ENCODE results near the gene LENG8.

The LENG8 gene

DNA sequence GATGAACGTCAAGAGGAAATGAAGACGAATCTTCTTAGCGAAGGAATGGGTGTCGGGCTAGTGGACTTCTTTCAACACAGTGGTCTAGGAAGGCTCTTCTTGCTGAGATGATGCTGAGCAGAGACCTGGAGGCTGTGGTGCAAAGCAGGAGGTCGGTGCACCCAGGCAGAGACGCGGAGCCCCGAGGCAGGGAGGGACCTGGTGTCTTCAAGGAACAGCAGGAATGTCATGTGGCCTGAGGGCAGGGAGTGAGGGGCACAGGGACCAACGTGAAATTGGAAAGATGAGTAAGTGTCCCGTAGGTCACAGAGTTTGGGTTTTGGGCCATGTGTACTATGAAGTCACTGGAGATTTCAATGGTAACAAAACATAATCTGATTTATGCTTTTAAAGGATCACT, 35.5 kb downstream of the LENG8 start (continued):
- TF ChIP-seq GFI1B (tag by site-specific recombination; IDR thresholded peaks at IDR 0.05) = no peak

DNA sequence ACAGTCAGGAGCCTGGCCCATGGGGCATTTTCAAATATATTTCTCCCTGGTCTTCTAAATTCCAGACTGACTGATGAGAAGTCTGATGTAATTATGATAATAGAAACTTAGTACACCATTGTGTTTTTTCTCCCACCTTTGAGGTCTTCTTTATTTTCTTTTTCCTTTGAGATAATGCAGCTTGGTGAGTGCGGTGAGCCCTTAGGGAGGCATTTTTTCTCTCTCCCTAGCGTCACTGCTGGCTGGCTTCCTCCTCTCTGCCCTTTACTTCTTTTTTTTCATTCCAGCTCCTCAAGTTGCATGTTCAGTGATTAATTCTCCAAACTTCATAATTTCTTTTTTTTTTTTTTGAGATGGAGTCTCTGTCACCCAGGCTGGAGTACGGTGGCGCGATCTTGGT, 36.9 kb downstream of the LENG8 start:
- Histone ChIP-seq H3K36me3 (ENCODE audit: control insufficient read depth in 2 of 2, insufficient read depth in 1 of 2, low read length in 2 of 2) (no peaks in the 10 kb centered on the region), H3K27ac (ENCODE audit: extremely low read depth, low read depth, low read length) (no peak overlapping the region), H3K4me3 (ENCODE audit: low read depth, low read length) (no peak overlapping the region), H3K4me1 (ENCODE audit: control insufficient read depth, insufficient read depth, low read length) (no peaks in the 10 kb centered on the region), H3K9me3 (ENCODE audit: control insufficient read depth, insufficient read depth, low read depth, low read length) (no peaks in the 10 kb centered on the region)
- TF ChIP-seq ZNF544 (tag by site-specific recombination; IDR thresholded peaks at IDR 0.05) = no peak
- ChIA-PET CTCF (interaction anchor here (1.2 kb wide), 1 partner anchor 168 kb away, joined by 3 read pairs; no protein-coding TSS in a partner anchor), POLR2A (interaction anchor here (1.2 kb wide), 1 partner anchor 12 kb away, joined by 3 read pairs; no protein-coding TSS in a partner anchor)

DNA sequence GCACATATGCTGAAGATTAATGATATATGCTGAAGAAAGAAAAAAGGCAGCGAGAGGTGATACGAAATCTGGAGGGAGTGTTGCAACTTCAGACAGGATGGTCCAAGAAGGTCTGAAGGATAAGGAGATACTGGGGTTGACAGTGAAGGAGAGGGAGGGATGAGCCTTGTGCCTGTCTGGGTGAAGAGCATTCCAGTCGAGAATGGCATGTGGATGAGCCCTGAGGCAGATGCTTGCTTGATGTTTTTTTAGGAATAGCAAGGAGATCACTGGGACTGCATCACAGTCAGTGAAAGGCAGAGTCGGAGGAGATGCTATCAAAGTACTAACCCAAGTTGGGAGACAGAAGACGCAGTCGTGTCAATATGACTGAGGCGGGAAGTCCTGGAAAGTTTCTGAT, 40.3 kb downstream of the LENG8 start:
- no peaks in the 10 kb centered on the region for H3K4me1 ChIP-seq (ENCODE audit: control insufficient read depth, insufficient read depth, low read length)
- H3K4me3 ChIP-seq (ENCODE audit: low read depth, low read length) = no peak overlapping the region
- no peak overlapping the region for H3K27ac ChIP-seq (ENCODE audit: extremely low read depth, low read depth, low read length)
- CTCF ChIA-PET = interaction anchor here (0.6 to 1.7 kb wide), 3 partner anchors 11 to 185 kb away, joined by 3 to 9 read pairs (median 4); no protein-coding TSS in a partner anchor
- TF ChIP-seq ZNF350 (tag by site-specific recombination; IDR thresholded peaks at IDR 0.05) = no peak
- no peaks in the 10 kb centered on the region for H3K36me3 ChIP-seq (ENCODE audit: control insufficient read depth in 2 of 2, insufficient read depth in 1 of 2, low read length in 2 of 2)
- no peaks in the 10 kb centered on the region for H3K9me3 ChIP-seq (ENCODE audit: control insufficient read depth, insufficient read depth, low read depth, low read length)
- POLR2A ChIA-PET = no interaction called here

DNA sequence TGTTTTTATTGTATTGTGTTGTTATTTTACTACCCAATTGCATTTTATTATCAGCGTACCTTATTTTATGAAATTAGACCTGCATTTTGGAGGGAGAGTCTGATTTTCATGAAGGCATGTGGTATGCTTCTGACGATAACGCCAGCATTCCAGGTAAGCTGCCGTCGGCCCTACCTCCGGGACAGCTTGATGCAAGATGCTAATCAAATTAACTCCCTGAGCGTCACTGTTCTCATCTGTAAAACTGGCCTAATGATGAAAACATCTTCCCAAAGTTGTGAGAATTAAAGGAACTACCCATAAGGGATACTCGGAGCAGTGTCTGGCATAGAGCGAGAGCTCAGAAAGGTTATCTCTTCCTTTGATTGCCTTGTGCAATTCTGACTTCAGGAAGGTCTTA, 40.8 kb downstream of the LENG8 start:
- no peaks in the 10 kb centered on the region for H3K36me3 ChIP-seq (ENCODE audit: control insufficient read depth in 2 of 2, insufficient read depth in 1 of 2, low read length in 2 of 2)
- no peaks in the 10 kb centered on the region for H3K4me1 ChIP-seq (ENCODE audit: control insufficient read depth, insufficient read depth, low read length)
- ChIA-PET CTCF (interaction anchor here (0.6 to 1.7 kb wide), 4 partner anchors 12 to 190 kb away, joined by 3 to 9 read pairs (median 4); no protein-coding TSS in a partner anchor), POLR2A (no interaction called here)
- H3K9me3 ChIP-seq (ENCODE audit: control insufficient read depth, insufficient read depth, low read depth, low read length) = no peaks in the 10 kb centered on the region
- H3K4me3 ChIP-seq (ENCODE audit: low read depth, low read length) = no peak overlapping the region
- H3K27ac ChIP-seq (ENCODE audit: extremely low read depth, low read depth, low read length) = no peak overlapping the region
- TF ChIP-seq GLI2 (tag by site-specific recombination; IDR thresholded peaks at IDR 0.05; ENCODE audit: borderline replicate concordance, low read depth) = no peak
- no peak for TF ChIP-seq KLF9 (tag by site-specific recombination; IDR thresholded peaks at IDR 0.05; ENCODE audit: low read depth)
- TF ChIP-seq, protein P1, sequence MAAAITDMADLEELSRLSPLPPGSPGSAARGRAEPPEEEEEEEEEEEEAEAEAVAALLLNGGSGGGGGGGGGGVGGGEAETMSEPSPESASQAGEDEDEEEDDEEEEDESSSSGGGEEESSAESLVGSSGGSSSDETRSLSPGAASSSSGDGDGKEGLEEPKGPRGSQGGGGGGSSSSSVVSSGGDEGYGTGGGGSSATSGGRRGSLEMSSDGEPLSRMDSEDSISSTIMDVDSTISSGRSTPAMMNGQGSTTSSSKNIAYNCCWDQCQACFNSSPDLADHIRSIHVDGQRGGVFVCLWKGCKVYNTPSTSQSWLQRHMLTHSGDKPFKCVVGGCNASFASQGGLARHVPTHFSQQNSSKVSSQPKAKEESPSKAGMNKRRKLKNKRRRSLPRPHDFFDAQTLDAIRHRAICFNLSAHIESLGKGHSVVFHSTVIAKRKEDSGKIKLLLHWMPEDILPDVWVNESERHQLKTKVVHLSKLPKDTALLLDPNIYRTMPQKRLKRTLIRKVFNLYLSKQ (tag by site-specific recombination; IDR thresholded peaks at IDR 0.05; ENCODE audit: borderline replicate concordance) = no peak
- TF ChIP-seq PRDM1 (tag by site-specific recombination; IDR thresholded peaks at IDR 0.05) = no peak
- no peak for TF ChIP-seq ZNF19 (tag by site-specific recombination; IDR thresholded peaks at IDR 0.05; ENCODE audit: low read depth)
- TF ChIP-seq ZNF155 (tag by site-specific recombination; IDR thresholded peaks at IDR 0.05) = no peak
- TF ChIP-seq KLF1 (tag by site-specific recombination; IDR thresholded peaks at IDR 0.05) = no peak
- TF ChIP-seq ZNF76 (tag by site-specific recombination; IDR thresholded peaks at IDR 0.05; ENCODE audit: borderline replicate concordance, low read depth) = no peak
- no peak for TF ChIP-seq ZFP41 (tag by site-specific recombination; IDR thresholded peaks at IDR 0.05; ENCODE audit: borderline replicate concordance)
- TF ChIP-seq ZNF221 (tag by site-specific recombination; IDR thresholded peaks at IDR 0.05; ENCODE audit: borderline replicate concordance) = no peak
- no peak for TF ChIP-seq ZNF707 (tag by site-specific recombination; IDR thresholded peaks at IDR 0.05)
- TF ChIP-seq ZNF184 (tag by site-specific recombination; IDR thresholded peaks at IDR 0.05) = no peak

DNA sequence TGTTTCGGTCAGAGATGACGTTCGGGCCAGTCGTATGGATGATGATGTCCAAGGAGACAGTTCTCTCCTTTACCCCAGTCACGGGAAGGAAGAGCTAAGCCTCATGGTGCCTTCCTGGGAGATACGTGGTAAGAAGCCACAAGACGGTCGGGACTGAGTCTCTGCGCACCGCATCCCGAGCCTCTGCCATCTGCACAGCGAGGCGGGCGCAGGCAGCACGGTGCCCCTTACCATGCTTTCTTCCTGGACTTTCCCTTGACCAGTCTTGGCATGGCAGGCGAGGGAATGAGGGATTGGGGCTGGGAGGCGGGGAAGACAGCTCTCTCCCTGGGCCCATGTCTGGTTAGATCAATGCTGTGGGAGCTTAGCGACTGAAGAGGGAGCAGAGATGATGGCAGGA, 43.6 kb downstream of the LENG8 start:
- H3K36me3 ChIP-seq (ENCODE audit: control insufficient read depth in 2 of 2, insufficient read depth in 1 of 2, low read length in 2 of 2) = no peaks in the 10 kb centered on the region
- no peaks in the 10 kb centered on the region for H3K9me3 ChIP-seq (ENCODE audit: control insufficient read depth, insufficient read depth, low read depth, low read length)
- H3K27ac ChIP-seq (ENCODE audit: extremely low read depth, low read depth, low read length) = no peak overlapping the region
- no peaks in the 10 kb centered on the region for H3K4me1 ChIP-seq (ENCODE audit: control insufficient read depth, insufficient read depth, low read length)
- ChIA-PET POLR2A (no interaction called here), CTCF (no interaction called here)
- H3K4me3 ChIP-seq (ENCODE audit: low read depth, low read length) = no peak overlapping the region
- TF ChIP-seq, protein P2, sequence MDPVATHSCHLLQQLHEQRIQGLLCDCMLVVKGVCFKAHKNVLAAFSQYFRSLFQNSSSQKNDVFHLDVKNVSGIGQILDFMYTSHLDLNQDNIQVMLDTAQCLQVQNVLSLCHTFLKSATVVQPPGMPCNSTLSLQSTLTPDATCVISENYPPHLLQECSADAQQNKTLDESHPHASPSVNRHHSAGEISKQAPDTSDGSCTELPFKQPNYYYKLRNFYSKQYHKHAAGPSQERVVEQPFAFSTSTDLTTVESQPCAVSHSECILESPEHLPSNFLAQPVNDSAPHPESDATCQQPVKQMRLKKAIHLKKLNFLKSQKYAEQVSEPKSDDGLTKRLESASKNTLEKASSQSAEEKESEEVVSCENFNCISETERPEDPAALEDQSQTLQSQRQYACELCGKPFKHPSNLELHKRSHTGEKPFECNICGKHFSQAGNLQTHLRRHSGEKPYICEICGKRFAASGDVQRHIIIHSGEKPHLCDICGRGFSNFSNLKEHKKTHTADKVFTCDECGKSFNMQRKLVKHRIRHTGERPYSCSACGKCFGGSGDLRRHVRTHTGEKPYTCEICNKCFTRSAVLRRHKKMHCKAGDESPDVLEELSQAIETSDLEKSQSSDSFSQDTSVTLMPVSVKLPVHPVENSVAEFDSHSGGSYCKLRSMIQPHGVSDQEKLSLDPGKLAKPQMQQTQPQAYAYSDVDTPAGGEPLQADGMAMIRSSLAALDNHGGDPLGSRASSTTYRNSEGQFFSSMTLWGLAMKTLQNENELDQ (tag by site-specific recombination; IDR thresholded peaks at IDR 0.05; ENCODE audit: low read depth) = no peak
- TF ChIP-seq ZNF169 (tag by site-specific recombination; IDR thresholded peaks at IDR 0.05) (no peak), ZNF473 (tag by site-specific recombination; IDR thresholded peaks at IDR 0.05) (no peak), GLI4 (tag by site-specific recombination; IDR thresholded peaks at IDR 0.05) (no peak), ZNF501 (tag by site-specific recombination; IDR thresholded peaks at IDR 0.05) (no peak)
- TF ChIP-seq, protein P3, sequence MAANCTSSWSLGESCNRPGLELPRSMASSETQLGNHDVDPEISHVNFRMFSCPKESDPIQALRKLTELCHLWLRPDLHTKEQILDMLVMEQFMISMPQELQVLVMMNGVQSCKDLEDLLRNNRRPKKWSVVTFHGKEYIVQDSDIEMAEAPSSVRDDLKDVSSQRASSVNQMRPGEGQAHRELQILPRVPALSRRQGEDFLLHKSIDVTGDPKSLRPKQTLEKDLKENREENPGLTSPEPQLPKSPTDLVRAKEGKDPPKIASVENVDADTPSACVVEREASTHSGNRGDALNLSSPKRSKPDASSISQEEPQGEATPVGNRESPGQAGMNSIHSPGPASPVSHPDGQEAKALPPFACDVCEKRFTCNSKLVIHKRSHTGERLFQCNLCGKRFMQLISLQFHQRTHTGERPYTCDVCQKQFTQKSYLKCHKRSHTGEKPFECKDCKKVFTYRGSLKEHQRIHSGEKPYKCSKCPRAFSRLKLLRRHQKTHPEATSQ (tag by site-specific recombination; IDR thresholded peaks at IDR 0.05) = no peak

Data from HEK293 (cell line).